ENCODE results near the gene LHX5. TPM values are rescaled to one million over a fixed set of nuclear protein-coding genes. Genes with fewer than 3 reads are reported as not detected.

The LHX5 gene
- total RNA-seq, 1 experiment from 2014 or later = 0.46 TPM

DNA sequence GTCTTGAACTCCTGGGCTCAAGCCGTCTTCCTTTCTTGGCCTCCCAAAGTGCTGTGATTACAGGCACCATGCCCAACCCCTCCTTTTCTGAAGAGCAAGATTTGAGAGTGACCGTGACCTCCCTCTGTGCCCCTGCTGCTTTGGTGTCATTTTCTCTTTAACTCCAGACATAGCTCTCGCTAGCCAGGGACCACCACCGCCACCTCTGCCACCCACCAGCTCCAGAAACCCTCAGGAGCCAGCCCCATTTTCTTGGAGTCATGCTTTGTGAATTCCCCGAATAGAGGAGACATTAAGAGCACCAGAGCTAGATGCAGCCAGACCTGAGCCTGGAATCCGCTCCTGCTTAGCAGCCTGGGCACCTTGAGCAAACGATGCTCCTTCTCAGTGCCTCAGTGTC is 31.3 kb downstream of the LHX5 start:
- no peak for DNase-seq (ENCODE audit: low read depth)

DNA sequence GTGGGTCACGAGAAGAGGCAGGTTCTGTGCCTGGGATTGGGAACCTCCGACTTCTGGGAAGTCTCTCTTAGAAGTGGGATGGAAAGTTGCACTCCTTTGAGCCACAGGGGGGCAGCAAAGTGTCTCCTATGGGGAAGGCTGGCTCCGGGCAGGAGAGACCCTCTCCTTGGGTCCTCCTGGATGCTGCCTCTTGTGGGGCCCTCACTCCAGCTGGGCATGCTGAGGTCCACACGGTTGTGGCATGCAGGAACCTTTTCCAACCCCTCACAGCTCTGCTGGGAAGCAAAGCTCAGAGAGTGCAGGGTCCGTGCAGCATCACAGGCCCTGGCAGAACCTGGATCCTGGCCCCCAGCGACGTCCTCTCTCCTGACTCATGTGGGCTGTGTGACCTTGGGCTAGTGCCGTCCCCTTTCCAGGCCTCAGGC is 32.1 kb downstream of the LHX5 start:
- DNase-seq (ENCODE audit: low read depth) = peak; percentile 57

- no peak for DNase-seq (ENCODE audit: low read depth)
These were observed 32.4 kb downstream of the LHX5 start for GRCh38 chr12:113439301-113439597.

GRCh38 chr12:113438523-113439300 is 33.0 kb downstream of the LHX5 start:
- no peak for DNase-seq (ENCODE audit: low read depth)

GRCh38 chr12:113437729-113438100 is 34.0 kb downstream of the LHX5 start:
- no peak for DNase-seq (ENCODE audit: low read depth)

DNA sequence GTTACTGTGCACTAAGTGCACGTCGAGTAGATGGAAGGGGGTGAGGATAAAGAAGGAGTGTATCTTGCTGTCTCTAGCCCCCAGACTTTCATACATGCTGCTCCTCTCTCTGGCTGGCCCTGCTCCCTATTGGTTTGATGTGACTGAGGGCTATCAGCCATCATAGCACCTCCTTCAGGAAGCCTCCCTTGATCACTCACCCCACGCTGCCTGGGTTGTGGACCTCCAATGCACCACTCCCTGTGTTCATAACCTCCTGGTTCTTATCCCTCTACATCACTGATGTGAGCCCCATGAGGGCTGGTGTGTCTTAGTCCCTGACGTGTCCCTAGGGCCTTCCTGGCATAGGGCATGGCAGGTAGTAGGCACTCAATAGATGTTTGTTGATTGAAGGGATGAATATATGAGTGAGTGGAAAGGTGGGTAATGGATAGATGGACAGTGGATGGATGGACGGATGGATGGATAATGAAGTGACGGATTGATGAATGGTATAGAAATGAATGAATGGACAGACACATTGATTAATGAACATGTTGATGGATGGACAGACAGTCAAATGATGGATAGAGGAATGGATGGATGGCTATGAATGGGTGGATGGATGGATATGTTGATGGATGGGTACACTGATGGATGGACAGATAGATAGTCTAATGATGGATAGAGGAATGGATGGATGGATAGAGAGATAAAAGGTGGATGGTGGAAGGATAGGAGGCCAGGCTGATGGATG is 34.5 kb downstream of the LHX5 start:
- DNase-seq (ENCODE audit: low read depth) = no peak

DNA sequence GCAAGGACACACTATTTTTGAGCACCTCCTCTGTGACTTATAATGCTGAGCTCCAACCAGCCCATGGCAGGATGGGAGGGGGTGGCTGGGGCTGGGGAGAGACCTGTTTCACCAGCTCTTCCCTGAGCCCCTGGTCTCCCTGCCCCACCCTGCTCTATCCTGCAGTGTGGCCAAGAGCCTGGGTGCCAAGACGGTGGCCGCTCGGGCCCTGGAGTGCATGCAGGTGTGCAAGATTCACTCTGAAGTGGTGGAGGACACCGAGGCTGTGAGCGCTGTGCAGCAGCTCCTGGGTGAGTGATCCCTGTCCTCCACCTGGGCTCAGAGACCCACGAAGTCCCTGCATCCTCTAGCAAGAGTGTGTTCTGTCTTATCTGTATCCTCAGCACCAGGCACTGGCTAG is 35.1 kb downstream of the LHX5 start:
- DNase-seq (ENCODE audit: low read depth) = no peak

DNA sequence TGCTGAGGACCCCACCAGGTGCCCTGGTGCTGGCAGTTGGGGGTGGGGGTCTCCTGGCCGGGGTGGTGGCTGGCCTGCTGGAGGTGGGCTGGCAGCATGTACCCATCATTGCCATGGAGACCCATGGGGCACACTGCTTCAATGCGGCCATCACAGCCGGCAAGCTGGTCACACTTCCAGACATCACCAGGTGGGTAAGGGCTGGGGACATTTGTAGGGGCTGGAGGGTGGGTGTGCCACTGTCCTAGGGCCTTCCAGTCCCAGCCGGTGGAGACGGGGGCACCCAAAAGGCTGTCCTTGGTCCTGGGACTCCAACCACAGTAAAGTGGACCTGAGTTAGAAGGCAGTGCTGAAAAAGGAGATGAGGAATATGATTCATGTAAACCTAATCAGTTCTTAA is 36.3 kb downstream of the LHX5 start:
- DNase-seq (ENCODE audit: low read depth) = no peak

DNA sequence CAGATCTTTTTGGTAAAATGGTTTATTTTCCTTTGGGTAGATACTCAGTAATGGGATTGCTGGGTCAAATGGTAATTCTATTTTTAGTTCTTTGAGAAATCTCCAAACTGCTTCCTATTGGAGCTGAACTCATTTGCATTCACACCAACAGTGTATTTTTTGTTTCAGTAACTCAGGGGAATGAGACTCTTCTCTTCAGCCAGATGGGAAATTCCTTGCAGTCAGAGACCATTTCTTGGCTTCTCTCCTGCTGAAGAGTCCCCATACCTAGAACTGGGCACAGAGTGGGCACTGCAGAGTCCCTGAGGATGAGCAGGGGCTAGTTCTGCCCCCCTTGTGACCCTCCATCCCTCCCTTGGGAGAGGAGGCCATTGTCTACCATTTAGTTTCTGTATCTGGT is 38.7 kb downstream of the LHX5 start:
- no peak for DNase-seq (ENCODE audit: low read depth)

GRCh38 chr12:113428482-113428881 is 43.2 kb downstream of the LHX5 start:
- DNase-seq (ENCODE audit: low read depth) = no peak

DNA sequence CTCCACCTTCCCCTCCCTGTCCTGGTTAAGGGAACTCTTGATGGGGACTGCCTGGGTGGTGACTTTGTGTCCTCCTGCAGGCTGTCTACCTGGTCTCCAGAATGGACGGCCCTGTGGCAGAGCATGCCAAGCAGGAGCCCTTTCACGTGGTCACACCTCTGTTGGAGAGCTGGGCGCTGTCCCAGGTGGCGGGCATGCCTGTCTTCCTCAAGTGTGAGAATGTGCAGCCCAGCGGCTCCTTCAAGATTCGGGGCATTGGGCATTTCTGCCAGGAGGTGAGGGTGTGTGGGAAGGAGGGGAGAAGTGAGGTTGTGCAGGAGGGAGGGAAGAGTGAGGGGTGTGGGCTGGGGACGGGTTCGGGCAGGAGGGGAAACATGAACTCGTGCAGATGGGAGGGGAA is 43.8 kb downstream of the LHX5 start:
- no peak for DNase-seq (ENCODE audit: low read depth)

DNA sequence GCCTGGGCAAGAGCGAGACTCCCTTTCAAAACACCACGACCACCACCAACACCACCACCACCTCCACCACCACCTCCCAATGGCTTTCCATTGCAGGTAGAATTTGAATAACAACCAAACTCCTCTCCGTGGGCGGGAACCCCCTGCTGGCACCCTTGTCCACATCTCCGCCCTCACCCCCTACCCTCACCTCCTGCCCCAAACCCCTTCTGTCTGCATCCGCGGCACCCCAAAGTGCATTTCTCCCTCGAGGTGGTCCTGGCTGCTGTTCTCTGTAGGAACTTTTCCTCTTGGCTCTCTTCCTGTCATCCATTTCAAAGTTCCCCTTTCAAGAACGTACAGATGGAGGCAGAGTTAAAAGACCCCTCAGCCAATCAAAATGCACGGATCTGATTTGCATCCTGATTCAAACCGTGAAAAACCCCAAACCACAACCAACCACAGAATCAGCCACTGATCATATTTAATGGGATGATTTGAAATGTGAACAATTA is 45.7 kb downstream of the LHX5 start:
- DNase-seq (ENCODE audit: low read depth) = no peak

GRCh38 chr12:113424915-113425823 is 46.5 kb downstream of the LHX5 start:
- peak; percentile 50 for DNase-seq (ENCODE audit: low read depth)

DNA sequence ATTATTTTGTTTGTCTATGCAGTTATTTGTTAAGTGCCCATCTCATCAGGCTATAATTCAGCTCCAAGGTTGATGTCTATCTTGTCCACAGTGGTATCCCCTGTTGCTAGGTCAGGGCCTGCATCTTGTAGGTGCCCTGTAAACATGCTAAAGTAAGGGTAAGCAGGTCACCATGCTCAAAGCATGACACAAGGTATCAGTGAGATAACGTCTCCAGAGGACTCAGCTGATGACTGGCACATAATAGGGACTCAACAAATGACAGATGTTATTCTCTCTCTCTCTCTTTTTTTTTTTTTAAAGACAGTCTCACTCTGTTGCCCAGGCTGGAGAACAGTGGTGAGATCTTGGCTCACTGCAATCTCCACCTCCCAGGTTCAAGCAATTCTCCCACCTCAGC is 47.2 kb downstream of the LHX5 start:
- no peak for DNase-seq (ENCODE audit: low read depth)

DNA sequence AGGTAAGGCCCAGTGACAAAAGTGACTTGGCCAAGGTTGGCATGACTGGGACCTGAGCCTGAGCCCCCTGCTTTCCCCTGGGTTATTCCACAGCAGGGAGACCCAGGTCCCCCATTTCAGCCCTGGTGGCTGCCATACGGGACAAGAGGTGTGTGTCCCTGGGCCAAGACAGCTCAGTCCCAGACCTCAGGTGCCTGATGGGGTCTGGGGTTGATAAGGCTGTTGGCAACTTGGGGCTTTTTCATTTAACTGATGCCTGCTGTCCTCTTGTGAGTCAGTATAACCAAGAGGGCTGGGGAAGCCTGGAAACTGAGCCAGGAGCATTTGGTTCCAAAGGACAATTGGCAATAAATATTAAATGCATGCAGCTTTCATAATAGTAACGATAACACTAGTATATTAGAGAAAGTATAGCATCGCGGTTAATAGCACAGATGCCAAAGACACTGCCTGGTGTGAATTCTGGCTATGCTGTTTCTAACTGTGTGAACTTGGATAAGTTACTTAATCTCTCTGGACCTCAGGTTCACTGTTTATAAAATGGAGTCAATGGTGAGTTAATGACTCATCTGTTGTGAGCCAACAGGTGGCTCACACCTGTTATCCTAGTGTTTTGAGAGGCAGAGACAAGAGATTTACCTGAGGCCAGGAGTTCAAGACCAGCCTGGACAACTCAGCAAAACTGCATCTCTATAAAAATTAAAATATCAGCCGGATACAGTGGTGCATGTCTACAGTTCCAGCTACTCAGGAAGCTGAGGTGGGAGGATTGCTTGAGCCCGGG is 48.6 kb downstream of the LHX5 start:
- DNase-seq (ENCODE audit: low read depth) = no peak

- peak; percentile 95 for DNase-seq (ENCODE audit: low read depth)
These were observed 49.4 kb downstream of the LHX5 start, which contains the start of gene SDSL for GRCh38 chr12:113422030-113422885. Gene SDSL (plus strand): TSS chr12:113422380. CDS start chr12:113427983, 5,603 bp downstream.

DNA sequence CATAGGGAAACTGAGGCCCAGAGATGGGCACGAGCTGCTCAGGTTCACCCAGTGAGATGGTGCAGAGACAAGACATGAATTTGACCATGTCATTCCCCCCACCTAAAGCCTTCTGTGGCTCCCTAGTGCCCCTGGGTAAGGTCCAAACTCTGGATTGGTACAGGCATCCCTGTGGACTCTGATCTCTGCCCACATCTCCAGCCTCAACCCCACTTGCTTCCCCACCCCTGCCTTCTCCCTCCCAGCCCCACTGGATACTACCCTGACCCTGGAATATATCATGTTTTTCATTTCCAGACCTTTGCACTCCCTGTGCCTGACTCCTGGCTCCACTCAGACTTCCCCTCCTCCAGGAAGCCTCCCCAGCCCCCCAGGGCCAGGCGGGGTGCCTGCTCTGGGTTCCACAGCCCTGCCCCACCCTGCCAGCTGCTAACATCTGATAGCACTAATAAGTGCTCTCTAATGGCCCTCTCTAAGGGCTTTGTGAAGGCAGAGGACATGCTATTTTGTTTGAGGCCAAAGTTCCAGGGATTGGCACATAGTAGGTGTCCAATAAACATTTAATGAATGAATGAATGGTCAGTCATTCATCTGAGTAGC is 50.6 kb downstream of the LHX5 start:
- DNase-seq (ENCODE audit: low read depth) = no peak

- DNase-seq (ENCODE audit: low read depth) = no peak
These were observed 53.3 kb downstream of the LHX5 start for GRCh38 chr12:113418213-113418879.

- DNase-seq (ENCODE audit: low read depth) = peak; percentile 41
These were observed 55.4 kb downstream of the LHX5 start for GRCh38 chr12:113416091-113416754.
